Measurements from ENCODE around the gene GOLGA6D. TPM values are rescaled to one million over a fixed set of nuclear protein-coding genes. Genes with fewer than 3 reads are reported as not detected.
"Not testable (repeated sequence)": the region's sequence is repeated elsewhere in the genome, so short reads cannot be mapped to it uniquely, and the experiment has no call there.

Gene GOLGA6D
- polyA plus RNA-seq, 3 donors, result not detected

DNA sequence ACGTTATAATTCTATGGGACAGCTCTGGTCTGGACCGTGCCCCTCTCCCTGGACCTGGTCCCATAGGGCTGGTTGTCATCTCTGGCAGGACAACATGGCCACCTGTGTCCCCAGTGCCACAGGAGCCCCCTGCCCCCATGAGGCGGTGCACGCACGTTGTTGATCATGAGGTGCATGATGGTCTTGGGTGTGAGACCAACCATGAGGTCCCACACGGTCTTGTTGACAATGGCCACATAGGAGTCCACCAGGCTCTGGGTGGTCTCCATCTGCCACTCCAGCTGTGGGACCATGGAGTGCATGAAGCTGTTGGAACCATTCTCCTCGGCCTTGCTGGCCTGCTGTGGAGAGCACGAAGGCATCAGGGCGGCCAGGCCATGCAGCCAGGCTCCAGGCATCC is 19.7 kb downstream of the GOLGA6D start:
- 95% methylated on average over 9 of the region's 9 CpGs for WGBS (ENCODE audit: insufficient coverage)
- Histone ChIP-seq H3K79me2 (ENCODE audit: insufficient read depth, low read length) (no peaks in the 10 kb centered on the region), H3K4me2 (replicated peaks; ENCODE audit: extremely low read depth, low read length, poor library complexity, severe bottlenecking) (no peak overlapping the region), H3K9ac (ENCODE audit: insufficient read depth, low read length, poor library complexity, severe bottlenecking) (no peak overlapping the region), H3K27me3 (ENCODE audit: control insufficient read depth in 2 of 2, insufficient read depth in 2 of 2, low read length in 2 of 2) (peaks cover 0 to 3% of the 10 kb centered on the region in 2 donors), H3K36me3 (replicated peaks in 1 of 2; ENCODE audit: control insufficient read depth in 1 of 2, insufficient read depth in 2 of 2, low read length in 2 of 2) (no peaks in the 10 kb centered on the region), H3K4me1 (ENCODE audit: control insufficient read depth in 1 of 2, insufficient read depth in 2 of 2, low read length in 2 of 2) (no peaks in the 10 kb centered on the region), H3K4me3 (replicated peaks in 1 of 3; ENCODE audit: low read depth in 2 of 3, low read length in 3 of 3) (no peak overlapping the region), H3K9me3 (replicated peaks in 1 of 2; ENCODE audit: control insufficient read depth in 1 of 2, insufficient read depth in 1 of 2, low read length in 2 of 2) (no peaks in the 10 kb centered on the region), H4K20me1 (ENCODE audit: insufficient read depth, low read length) (no peaks in the 10 kb centered on the region), H3K27ac (ENCODE audit: low read depth in 1 of 2, low read length in 2 of 2) (no peak overlapping the region), H2AFZ (ENCODE audit: insufficient read depth, low read depth, low read length, poor library complexity, severe bottlenecking) (no peak overlapping the region)
- no peak overlapping the region for H3K4me3 Mint-ChIP-seq
- H3K27me3 Mint-ChIP-seq (ENCODE audit: low read depth in 3 of 3), result peaks cover 0 to 18% (median 10%) of the 10 kb centered on the region in 3 donors
- TF ChIP-seq CTCF (IDR thresholded peaks at IDR 0.05), result no peak
- intact Hi-C loops (cut with micrococcal nuclease), result loop anchor here in 1 of 2 donors (10.0 kb wide), 1 partner anchor 68 kb away; no protein-coding TSS in a partner anchor
- DNase-seq, result no peak
- no peaks in the 10 kb centered on the region for H3K36me3 Mint-ChIP-seq
- H3K27ac Mint-ChIP-seq, result no peak overlapping the region
- no peaks in the 10 kb centered on the region for H3K4me1 Mint-ChIP-seq
- no peaks in the 10 kb centered on the region for H3K9me3 Mint-ChIP-seq

DNA sequence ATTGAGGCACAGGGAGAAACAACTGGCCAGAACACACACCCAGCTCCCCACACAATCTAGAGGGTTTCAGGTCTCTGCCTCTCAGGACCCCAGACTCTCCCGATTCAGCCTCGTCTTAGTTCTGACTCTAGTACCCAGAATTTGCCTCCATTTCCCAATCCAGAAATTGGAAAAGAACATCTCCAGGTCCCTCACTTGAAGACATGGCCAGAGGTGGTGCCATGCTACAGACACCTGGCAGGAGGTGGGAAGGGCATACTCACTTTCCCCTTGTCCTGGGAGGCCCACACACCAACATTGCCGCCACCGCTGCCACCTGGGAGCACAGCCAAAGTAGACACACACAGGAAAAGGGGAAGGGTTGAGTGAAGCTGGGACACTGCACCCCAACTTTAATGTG is 20.1 kb downstream of the GOLGA6D start:
- 100% methylated on average over 1 of the region's 4 CpGs for WGBS (ENCODE audit: insufficient coverage)
- intact Hi-C loops (cut with micrococcal nuclease), result loop anchor here in 1 of 2 donors (10.0 kb wide), 1 partner anchor 68 kb away; no protein-coding TSS in a partner anchor
- not testable (repeated sequence) for H3K36me3 ChIP-seq (replicated peaks in 1 of 2; ENCODE audit: control insufficient read depth in 1 of 2, insufficient read depth in 2 of 2, low read length in 2 of 2); H3K4me1 ChIP-seq (ENCODE audit: control insufficient read depth in 1 of 2, insufficient read depth in 2 of 2, low read length in 2 of 2); H3K9me3 ChIP-seq (replicated peaks in 1 of 2; ENCODE audit: control insufficient read depth in 1 of 2, insufficient read depth in 1 of 2, low read length in 2 of 2); H3K79me2 ChIP-seq (ENCODE audit: insufficient read depth, low read length); H3K9me3 Mint-ChIP-seq; H3K36me3 Mint-ChIP-seq; H3K9ac ChIP-seq (ENCODE audit: insufficient read depth, low read length, poor library complexity, severe bottlenecking); H3K27ac Mint-ChIP-seq; H2AFZ ChIP-seq (ENCODE audit: insufficient read depth, low read depth, low read length, poor library complexity, severe bottlenecking); H3K4me3 ChIP-seq (replicated peaks in 1 of 3; ENCODE audit: low read depth in 2 of 3, low read length in 3 of 3); H3K4me3 Mint-ChIP-seq; H3K4me1 Mint-ChIP-seq; H3K27ac ChIP-seq (ENCODE audit: low read depth in 1 of 2, low read length in 2 of 2); H3K4me2 ChIP-seq (replicated peaks; ENCODE audit: extremely low read depth, low read length, poor library complexity, severe bottlenecking); H3K27me3 ChIP-seq (ENCODE audit: control insufficient read depth in 2 of 2, insufficient read depth in 2 of 2, low read length in 2 of 2); H4K20me1 ChIP-seq (ENCODE audit: insufficient read depth, low read length); DNase-seq
- H3K27me3 Mint-ChIP-seq (ENCODE audit: low read depth in 3 of 3), result peaks cover 0 to 21% (median 10%) of the 10 kb centered on the region in 3 donors
